Trophoblast cell (in vitro differentiated cells and primary cell): ENCODE measurements around the gene ANKDD1B.

Experiments
- DNase-seq, 2 donors: peaks; one replicate each; pipeline ENCODE4 v3.0.0-alpha.2; 2016
- H2AFZ ChIP-seq: 2 replicates; pipeline ENCODE4 v1.6.1; 2013; ENCODE audit warnings: low read length, moderate library complexity, mild to moderate bottlenecking; ENCODE audit not compliant: insufficient read depth, poor library complexity
- H2AK5ac ChIP-seq: 2 replicates; pipeline ENCODE4 v1.6.1; 2013; ENCODE audit warnings: mild to moderate bottlenecking, low read length
- H2BK120ac ChIP-seq: 2 replicates; pipeline ENCODE4 v1.6.1; 2013; ENCODE audit warnings: low read length, mild to moderate bottlenecking, moderate library complexity; ENCODE audit not compliant: insufficient read depth, poor library complexity
- H2BK12ac ChIP-seq: 2 replicates; pipeline ENCODE4 v1.6.1; 2013; ENCODE audit warnings: mild to moderate bottlenecking, low read length, moderate library complexity
- H2BK5ac ChIP-seq: 2 replicates; pipeline ENCODE4 v1.6.1; 2013; ENCODE audit warnings: low read length, low read depth, moderate library complexity, mild to moderate bottlenecking; ENCODE audit not compliant: poor library complexity
- H3K14ac ChIP-seq: 2 replicates; pipeline ENCODE4 v1.6.1; 2013; ENCODE audit warnings: mild to moderate bottlenecking, low read length
- H3K18ac ChIP-seq: 2 replicates; pipeline ENCODE4 v1.6.1; 2013; ENCODE audit warnings: mild to moderate bottlenecking, low read length
- H3K23ac ChIP-seq: 2 replicates; pipeline ENCODE4 v1.6.1; 2013; ENCODE audit warnings: low read length
- H3K27ac ChIP-seq: 2 replicates; pipeline ENCODE4 v1.5.1; 2013; ENCODE audit warnings: low read depth, mild to moderate bottlenecking, inconsistent platforms, low read length, moderate library complexity
- H3K27me3 ChIP-seq: 2 replicates; pipeline ENCODE4 v1.6.1; 2013; ENCODE audit warnings: inconsistent platforms, mild to moderate bottlenecking, low read length, moderate library complexity; ENCODE audit not compliant: insufficient read depth
- H3K36me3 ChIP-seq, 2 experiments: 1 replicate in 1 of 2; 2 replicates in 1 of 2; pipeline ENCODE4 v1.6.1; 2013; ENCODE audit warnings: low read length in 2 of 2, mild to moderate bottlenecking in 2 of 2, moderate library complexity in 1 of 2; ENCODE audit not compliant: insufficient read depth in 2 of 2, control insufficient read depth in 1 of 2
- H3K4ac ChIP-seq: 2 replicates; pipeline ENCODE4 v1.6.1; 2013; ENCODE audit warnings: low read depth, mild to moderate bottlenecking, low read length, moderate library complexity
- H3K4me1 ChIP-seq, 2 experiments: 1 replicate in 1 of 2; 2 replicates in 1 of 2; pipeline ENCODE4 v1.6.1; 2013; ENCODE audit warnings: low read length in 2 of 2, mild to moderate bottlenecking in 2 of 2, moderate library complexity in 1 of 2; ENCODE audit not compliant: insufficient read depth in 2 of 2, control insufficient read depth in 1 of 2
- H3K4me2 ChIP-seq: 2 replicates; pipeline ENCODE4 v1.6.1; 2013; ENCODE audit warnings: inconsistent platforms, mild to moderate bottlenecking, low read length, moderate library complexity
- H3K4me3 ChIP-seq: 2 replicates; pipeline ENCODE4 v1.5.1; 2013; ENCODE audit warnings: mild to moderate bottlenecking, low read depth, low read length, inconsistent platforms
- H3K79me1 ChIP-seq: one replicate; pipeline ENCODE4 v1.6.1; 2013; ENCODE audit warnings: low read length
- H3K79me2 ChIP-seq: 2 replicates; pipeline ENCODE4 v1.6.1; 2013; ENCODE audit warnings: low read length, mild to moderate bottlenecking; ENCODE audit not compliant: control insufficient read depth, insufficient read depth, poor library complexity
- H3K9ac ChIP-seq: 2 replicates; pipeline ENCODE4 v1.6.1; 2013; ENCODE audit warnings: mild to moderate bottlenecking, low read length
- H3K9me3 ChIP-seq: 2 replicates; pipeline ENCODE4 v1.6.1; 2013; ENCODE audit warnings: low read depth, mild to moderate bottlenecking, control low read depth, inconsistent platforms, low read length; ENCODE audit not compliant: insufficient read depth
- H4K12ac ChIP-seq: 2 replicates; pipeline ENCODE4 v1.6.1; 2013; ENCODE audit warnings: low read depth, mild to moderate bottlenecking, low read length, moderate library complexity
- H4K8ac ChIP-seq: 2 replicates; pipeline ENCODE4 v1.6.1; 2013; ENCODE audit warnings: low read depth, mild to moderate bottlenecking, low read length, moderate library complexity
- H4K91ac ChIP-seq: one replicate; pipeline ENCODE4 v1.6.1; 2013; ENCODE audit warnings: low read depth, mild to moderate bottlenecking, low read length, moderate library complexity
- WGBS: extraction: QIAGEN DNeasy Blood & Tissue Kit; methylation state at CpG from one replicate; pipeline ENCODE4 v1.1.7; 2013; ENCODE audit warnings: missing lambda C conversion rate; ENCODE audit not compliant: insufficient read length, insufficient coverage; ENCODE audit errors: extremely low coverage; 5-methylcytosine and 5-hydroxymethylcytosine counted together

ANKDD1B gene

GRCh38 chr5:75672616-75673015 lies 61.4 kb downstream of the ANKDD1B start:
- H2BK12ac ChIP-seq = no peak overlapping the region
- H4K8ac ChIP-seq = no peak overlapping the region
- no peak for DNase-seq
- no peak overlapping the region for H3K18ac ChIP-seq
- no peak overlapping the region for H3K14ac ChIP-seq
- no peak overlapping the region for H3K23ac ChIP-seq
- H2BK5ac ChIP-seq = no peak overlapping the region
- H2BK120ac ChIP-seq = no peak overlapping the region
- no peaks in the 10 kb centered on the region for H3K27me3 ChIP-seq
- no peak overlapping the region for H4K12ac ChIP-seq
- H3K9me3 ChIP-seq = no peaks in the 10 kb centered on the region
- no CpG with 5 or more reads among the region's 3 CpGs for WGBS
- no peaks in the 10 kb centered on the region for H3K79me2 ChIP-seq
- H2AK5ac ChIP-seq = no peak overlapping the region
- H3K9ac ChIP-seq = no peak overlapping the region
- H3K79me1 ChIP-seq = no peaks in the 10 kb centered on the region
- H3K27ac ChIP-seq = no peak overlapping the region
- H4K91ac ChIP-seq = no peak overlapping the region
- no peak overlapping the region for H3K4me2 ChIP-seq
- H3K4me1 ChIP-seq = peaks cover 0 to 4% of the 10 kb centered on the region in 2 experiments
- no peak overlapping the region for H3K4ac ChIP-seq
- H3K4me3 ChIP-seq = no peak overlapping the region
- no peak overlapping the region for H2AFZ ChIP-seq
- H3K36me3 ChIP-seq = peaks cover 5 to 6% of the 10 kb centered on the region in 2 experiments

- Histone ChIP-seq H3K4ac (no peak overlapping the region), H3K9ac (no peak overlapping the region), H4K91ac (no peak overlapping the region), H2BK5ac (no peak overlapping the region), H4K8ac (no peak overlapping the region), H3K18ac (no peak overlapping the region), H3K4me3 (no peak overlapping the region), H3K23ac (no peak overlapping the region), H2BK12ac (no peak overlapping the region), H3K4me1 (no peaks in the 10 kb centered on the region), H3K9me3 (no peaks in the 10 kb centered on the region), H3K27ac (no peak overlapping the region), H3K79me2 (no peaks in the 10 kb centered on the region), H3K4me2 (no peak overlapping the region), H3K27me3 (no peaks in the 10 kb centered on the region), H2AK5ac (no peak overlapping the region), H3K14ac (no peak overlapping the region), H2BK120ac (no peak overlapping the region), H3K36me3 (peaks cover 5 to 6% of the 10 kb centered on the region in 2 experiments), H4K12ac (no peak overlapping the region), H3K79me1 (no peaks in the 10 kb centered on the region), H2AFZ (no peak overlapping the region)
- no peak for DNase-seq
- no CpG with 5 or more reads among the region's 1 CpG for WGBS
Observed at GRCh38 chr5:75675783-75676182, 64.5 kb downstream of the ANKDD1B start.

- Histone ChIP-seq H4K12ac (no peak overlapping the region), H3K4me3 (no peak overlapping the region), H2BK12ac (no peak overlapping the region), H2AK5ac (no peak overlapping the region), H3K4me1 (no peaks in the 10 kb centered on the region), H2BK120ac (no peak overlapping the region), H3K79me2 (no peaks in the 10 kb centered on the region), H2BK5ac (no peak overlapping the region), H3K27ac (no peak overlapping the region), H2AFZ (no peak overlapping the region), H3K9me3 (no peaks in the 10 kb centered on the region), H3K27me3 (no peaks in the 10 kb centered on the region), H3K79me1 (no peaks in the 10 kb centered on the region), H3K23ac (no peak overlapping the region), H3K18ac (no peak overlapping the region), H3K9ac (no peak overlapping the region), H3K36me3 (peaks cover 4 to 5% of the 10 kb centered on the region in 2 experiments), H4K8ac (no peak overlapping the region), H3K14ac (no peak overlapping the region), H3K4me2 (no peak overlapping the region), H4K91ac (no peak overlapping the region), H3K4ac (no peak overlapping the region)
- WGBS = no CpG with 5 or more reads among the region's 1 CpG
- DNase-seq = no peak
Observed at GRCh38 chr5:75677607-75678006, 66.4 kb downstream of the ANKDD1B start.

- H3K36me3 ChIP-seq = peaks cover 3 to 4% of the 10 kb centered on the region in 2 experiments
- no peak overlapping the region for H2BK5ac ChIP-seq
- no peak overlapping the region for H4K12ac ChIP-seq
- H2AK5ac ChIP-seq = no peak overlapping the region
- no peak overlapping the region for H4K91ac ChIP-seq
- no peaks in the 10 kb centered on the region for H3K27me3 ChIP-seq
- no peak for DNase-seq
- H3K4me2 ChIP-seq = no peak overlapping the region
- no peak overlapping the region for H4K8ac ChIP-seq
- no peak overlapping the region for H3K9ac ChIP-seq
- no peak overlapping the region for H3K4ac ChIP-seq
- no peak overlapping the region for H2BK120ac ChIP-seq
- no peaks in the 10 kb centered on the region for H3K9me3 ChIP-seq
- H3K27ac ChIP-seq = no peak overlapping the region
- no CpG with 5 or more reads among the region's 3 CpGs for WGBS
- no peak overlapping the region for H3K18ac ChIP-seq
- H3K4me1 ChIP-seq = no peaks in the 10 kb centered on the region
- H3K23ac ChIP-seq = no peak overlapping the region
- H3K4me3 ChIP-seq = no peak overlapping the region
- H2BK12ac ChIP-seq = no peak overlapping the region
- no peaks in the 10 kb centered on the region for H3K79me1 ChIP-seq
- H3K14ac ChIP-seq = no peak overlapping the region
- H2AFZ ChIP-seq = no peak overlapping the region
- H3K79me2 ChIP-seq = no peaks in the 10 kb centered on the region
Observed at GRCh38 chr5:75678155-75678554, 66.9 kb downstream of the ANKDD1B start.
